GM18520 (cell line): ENCODE results near the gene TUBB2B.
"Not testable (repeated sequence)": the region's sequence is repeated elsewhere in the genome, so short reads cannot be mapped to it uniquely, and the experiment has no call there.

ENCODE experiments used
- ATAC-seq: cut with Tn5 transposase; IDR thresholded peaks from one replicate; pipeline ENCODE4 v1.9.1; 2021; ENCODE audit not compliant: unreplicated experiment

TUBB2B gene

GRCh38 chr6:3258720-3259490 is 31.5 kb upstream of the TUBB2B start, which contains the start of gene PSMG4:
Gene PSMG4, plus strand, starts transcription at chr6:3258947. Its CDS starts 76 bp downstream, at chr6:3259023.
- peak; percentile 54 for ATAC-seq

- no peak for ATAC-seq
Measured at GRCh38 chr6:3258201-3258600, 30.7 kb upstream of the TUBB2B start.

- no peak for ATAC-seq
Measured at GRCh38 chr6:3253597-3253961, 26.1 kb upstream of the TUBB2B start.

GRCh38 chr6:3252861-3253596 is 25.6 kb upstream of the TUBB2B start:
- no peak for ATAC-seq

GRCh38 chr6:3252369-3252768 is 24.9 kb upstream of the TUBB2B start:
- no peak for ATAC-seq

GRCh38 chr6:3251462-3252314 is 24.2 kb upstream of the TUBB2B start:
- ATAC-seq, result no peak

GRCh38 chr6:3250231-3250675 is 22.8 kb upstream of the TUBB2B start:
- ATAC-seq, result no peak

GRCh38 chr6:3249821-3250220 is 22.4 kb upstream of the TUBB2B start:
- no peak for ATAC-seq

- ATAC-seq, result no peak
Measured at GRCh38 chr6:3247255-3248146, 20.0 kb upstream of the TUBB2B start.

GRCh38 chr6:3245216-3245615 is 17.8 kb upstream of the TUBB2B start:
- ATAC-seq, result no peak

- ATAC-seq, result not testable (repeated sequence)
Measured at GRCh38 chr6:3244832-3245161, 17.3 kb upstream of the TUBB2B start.

GRCh38 chr6:3244003-3244831 is 16.8 kb upstream of the TUBB2B start:
- ATAC-seq, result no peak

- no peak for ATAC-seq
Measured at GRCh38 chr6:3242768-3243167, 15.3 kb upstream of the TUBB2B start.

- ATAC-seq, result not testable (repeated sequence)
Measured at GRCh38 chr6:3241745-3242144, 14.3 kb upstream of the TUBB2B start.

GRCh38 chr6:3240595-3240994 is 13.1 kb upstream of the TUBB2B start:
- ATAC-seq, result no peak

GRCh38 chr6:3239110-3239830 is 11.8 kb upstream of the TUBB2B start:
- ATAC-seq, result no peak

- ATAC-seq, result no peak
Measured at GRCh38 chr6:3237761-3238662, 10.6 kb upstream of the TUBB2B start.

GRCh38 chr6:3236005-3236404 is 8.6 kb upstream of the TUBB2B start:
- no peak for ATAC-seq
